ENCODE results near the gene GRM3.

GRM3 gene

GRCh38 chr7:86689363-86689762 is 45.7 kb downstream of the GRM3 start:
- no peak for TF ChIP-seq CTCF (IDR thresholded peaks at IDR 0.05; ENCODE audit: borderline replicate concordance, control extremely low read depth, extremely low read depth, insufficient read depth, missing control alignments)
- DNase-seq (ENCODE audit: low spot score) = no peak
- in situ Hi-C loops (cut with MboI; ENCODE audit: low sequenced_read_pairs, unreplicated experiment) = no loop called here

GRCh38 chr7:86692755-86693154 is 49.0 kb downstream of the GRM3 start:
- TF ChIP-seq CTCF (IDR thresholded peaks at IDR 0.05; ENCODE audit: borderline replicate concordance, control extremely low read depth, extremely low read depth, insufficient read depth, missing control alignments) = no peak
- in situ Hi-C loops (cut with MboI; ENCODE audit: low sequenced_read_pairs, unreplicated experiment) = no loop called here
- DNase-seq (ENCODE audit: low spot score) = no peak

GRCh38 chr7:86706406-86706805 is 62.7 kb downstream of the GRM3 start:
- in situ Hi-C loops (cut with MboI; ENCODE audit: low sequenced_read_pairs, unreplicated experiment) = no loop called here
- DNase-seq (ENCODE audit: low spot score) = no peak
- no peak for TF ChIP-seq CTCF (IDR thresholded peaks at IDR 0.05; ENCODE audit: borderline replicate concordance, control extremely low read depth, extremely low read depth, insufficient read depth, missing control alignments)

GRCh38 chr7:86708031-86708680 is 64.4 kb downstream of the GRM3 start:
- no peak for TF ChIP-seq CTCF (IDR thresholded peaks at IDR 0.05; ENCODE audit: borderline replicate concordance, control extremely low read depth, extremely low read depth, insufficient read depth, missing control alignments)
- no peak for DNase-seq (ENCODE audit: low spot score)
- in situ Hi-C loops (cut with MboI; ENCODE audit: low sequenced_read_pairs, unreplicated experiment) = no loop called here

GRCh38 chr7:86720306-86720705 is 76.6 kb downstream of the GRM3 start:
- in situ Hi-C loops (cut with MboI; ENCODE audit: low sequenced_read_pairs, unreplicated experiment) = no loop called here
- no peak for TF ChIP-seq CTCF (IDR thresholded peaks at IDR 0.05; ENCODE audit: borderline replicate concordance, control extremely low read depth, extremely low read depth, insufficient read depth, missing control alignments)
- no peak for DNase-seq (ENCODE audit: low spot score)

- DNase-seq (ENCODE audit: low spot score) = no peak
- in situ Hi-C loops (cut with MboI; ENCODE audit: low sequenced_read_pairs, unreplicated experiment) = no loop called here
- TF ChIP-seq CTCF (IDR thresholded peaks at IDR 0.05; ENCODE audit: borderline replicate concordance, control extremely low read depth, extremely low read depth, insufficient read depth, missing control alignments) = no peak
Measured at GRCh38 chr7:86733783-86734182, 90.1 kb downstream of the GRM3 start.

All from GM13976 (cell line).